NOMO-1 (cell line): ENCODE results near the gene CPHXL.
A peak's percentile ranks its signal among the peaks of the same experiment; 100 is the strongest.

ENCODE experiments used
- DNase-seq, 2 experiments: peaks; one replicate each; lab custom pipeline; 2025; ENCODE audit not compliant: unreplicated experiment in 2 of 2; lab: John Stamatoyannopoulos, UW

CPHXL gene

DNA sequence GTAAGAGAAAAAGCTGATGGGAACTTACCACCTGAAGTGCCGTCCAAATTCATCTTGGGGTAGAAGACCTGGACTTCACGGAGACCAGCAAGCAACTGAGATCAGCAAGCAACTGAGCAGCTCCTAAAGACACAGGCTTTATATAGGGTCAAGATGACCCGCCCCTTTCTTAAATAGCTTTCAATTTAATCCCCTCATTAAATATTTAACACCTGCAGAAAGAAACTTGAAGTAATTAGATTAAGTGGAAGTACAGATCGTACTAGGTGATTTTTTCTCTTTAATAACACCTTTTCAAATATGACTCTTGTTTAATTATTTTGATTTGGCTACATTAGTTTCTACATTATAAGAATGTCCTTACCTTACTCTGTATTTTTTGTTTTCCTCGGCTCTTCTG lies at the start of gene CPHXL:
Gene CPHXL (minus strand): TSS at position 101 of the 400 bp plus-strand sequence. CDS start 48 bp downstream, at position 53.
- no peak for DNase-seq

DNA sequence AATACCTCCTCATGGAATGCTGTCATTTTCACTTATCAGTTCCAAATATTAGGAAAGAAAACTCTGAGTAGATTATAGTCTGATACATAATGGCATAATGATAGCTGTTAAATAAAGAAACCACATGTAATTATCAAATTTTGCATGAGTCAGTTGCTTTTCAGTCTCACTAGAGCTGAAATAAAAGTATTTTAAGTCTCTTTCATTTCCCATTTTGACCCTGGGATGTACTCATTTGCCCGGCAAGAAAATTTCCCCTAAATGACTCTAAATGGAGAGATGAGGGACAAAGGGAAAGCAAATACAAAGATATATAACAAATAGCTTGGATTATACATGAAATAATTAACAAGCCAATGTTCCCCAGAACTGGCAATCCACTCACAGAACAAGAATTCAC lies 47.9 kb upstream of the CPHXL start:
- DNase-seq: peak; percentile 20 to 74

DNA sequence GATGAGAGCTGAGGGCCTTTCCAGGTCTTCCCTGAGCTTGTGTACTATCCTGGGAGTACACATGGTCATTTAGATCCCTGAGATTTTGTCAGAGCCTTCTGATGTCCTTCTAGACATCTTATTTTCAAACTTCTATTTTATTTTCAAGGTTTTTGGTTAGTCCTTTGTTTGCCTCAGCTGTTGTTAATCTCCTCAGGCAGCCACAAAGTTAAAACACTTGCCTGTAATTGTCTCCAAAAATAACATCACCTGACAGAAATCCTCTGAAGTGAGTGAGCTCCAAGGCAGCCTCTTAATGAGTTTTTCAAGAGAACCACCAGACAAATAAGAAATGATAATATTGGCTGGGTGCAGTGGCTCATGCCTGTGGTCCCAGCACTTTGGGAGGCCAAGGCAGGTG lies 43.8 kb upstream of the CPHXL start:
- no peak for DNase-seq

DNA sequence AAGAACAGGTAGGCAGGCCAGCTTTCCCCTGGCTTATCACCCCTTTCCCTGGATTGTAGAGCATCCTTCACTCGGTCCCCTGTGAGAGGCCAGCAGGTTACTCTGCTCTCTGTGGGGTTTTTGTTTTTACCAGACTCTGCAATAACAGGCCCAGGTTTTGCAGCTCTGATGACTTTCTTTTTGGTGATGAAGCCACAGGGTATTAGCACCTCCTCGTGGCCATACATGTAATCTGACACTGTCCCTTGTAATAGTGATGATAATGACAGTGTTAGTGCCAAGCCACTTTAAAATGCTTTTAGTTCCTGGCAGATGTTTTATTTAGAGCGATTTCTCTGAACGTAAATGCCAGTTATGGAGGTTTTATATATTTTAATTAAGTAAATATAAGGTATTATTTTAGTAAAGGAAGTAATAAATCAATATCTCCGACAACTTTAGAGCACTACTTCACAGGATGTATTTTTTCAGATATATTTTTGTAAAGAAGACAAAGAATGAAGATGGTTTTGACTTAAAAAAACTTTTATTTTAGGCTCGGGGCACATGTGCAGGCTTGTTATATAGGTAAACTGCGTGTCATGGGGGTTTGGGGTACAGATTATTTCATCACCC lies 38.0 kb upstream of the CPHXL start:
- DNase-seq: peak; percentile 59 to 78

DNA sequence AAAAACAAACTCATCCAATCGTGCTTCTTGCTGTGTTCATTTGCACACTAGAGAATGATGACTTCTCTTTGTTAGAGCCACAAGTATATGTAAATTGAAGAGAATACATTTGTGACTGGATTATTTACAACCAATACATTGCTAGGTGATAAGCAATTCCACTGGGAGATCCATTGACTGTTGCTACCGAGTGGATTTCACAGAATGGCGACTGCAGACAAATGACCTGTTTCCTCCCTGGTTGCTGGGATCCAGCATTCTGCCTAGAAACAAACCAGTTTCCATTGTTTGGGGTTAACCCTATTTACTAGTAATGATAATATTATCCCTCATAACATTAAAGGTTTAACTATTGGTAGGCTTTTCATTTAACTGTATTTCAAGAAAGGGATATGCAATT lies 36.9 kb upstream of the CPHXL start:
- no peak for DNase-seq

DNA sequence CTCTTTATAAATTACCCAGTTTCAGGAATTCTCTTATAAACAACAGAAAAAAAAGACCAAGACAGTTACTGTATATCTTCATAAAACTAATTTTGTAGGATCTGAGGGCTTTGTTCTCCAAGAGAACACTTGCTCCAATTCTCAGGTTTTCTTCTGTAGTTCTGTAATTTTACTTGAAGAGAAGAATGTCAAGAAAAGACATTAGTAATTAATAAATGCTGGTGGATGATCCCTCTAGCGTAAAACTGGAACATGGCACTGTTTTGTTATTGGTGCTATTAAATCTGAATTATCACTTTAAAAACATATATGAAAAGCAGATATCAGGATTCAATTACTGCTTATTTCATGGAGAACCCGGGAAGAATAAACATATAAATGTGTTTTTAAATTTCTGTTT lies 36.5 kb upstream of the CPHXL start:
- DNase-seq: no peak

DNA sequence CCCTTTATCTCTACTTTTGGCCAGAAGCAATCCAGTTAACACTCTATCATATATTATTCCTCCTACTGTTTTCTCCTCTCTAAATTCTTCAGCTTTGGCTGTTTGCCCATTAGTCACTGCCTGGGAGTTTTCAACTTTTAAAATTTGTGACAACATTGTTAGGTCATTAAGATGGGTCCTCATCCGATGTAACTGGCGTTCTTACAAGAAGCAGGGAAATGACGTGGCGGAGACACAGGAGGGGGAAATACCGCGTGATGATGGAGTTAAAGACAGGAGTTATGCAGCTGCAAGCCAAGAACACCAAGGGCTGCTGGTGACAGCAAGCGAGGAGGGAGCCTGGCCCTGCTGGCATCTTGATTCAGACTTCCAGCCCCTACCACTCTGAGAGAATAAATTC lies 34.8 kb upstream of the CPHXL start:
- DNase-seq: no peak

DNA sequence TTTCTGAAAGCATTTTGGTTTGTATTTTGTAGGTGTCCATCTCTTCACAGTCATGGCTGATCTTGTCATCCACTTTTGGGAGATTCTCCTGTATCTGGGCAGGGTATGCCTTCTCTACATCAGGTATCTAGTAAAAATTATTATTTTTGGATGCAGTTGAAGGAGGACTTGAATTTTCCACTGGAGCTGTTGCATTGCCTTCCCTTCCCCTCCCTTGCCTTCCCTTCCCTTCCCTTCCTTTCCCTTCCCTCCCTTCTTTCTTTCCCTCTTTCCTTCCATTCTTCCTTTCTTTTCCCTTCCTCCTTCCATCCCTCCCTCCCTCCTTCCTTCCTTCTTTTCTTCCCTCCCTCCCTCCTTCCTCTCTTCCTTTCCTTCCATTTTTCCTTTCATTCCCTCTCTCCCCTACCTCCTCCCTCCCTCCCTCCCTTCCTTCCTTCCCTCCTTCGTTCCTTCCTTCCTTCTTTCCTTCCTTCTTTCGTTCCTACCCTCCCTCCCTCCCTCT lies 33.8 kb upstream of the CPHXL start:
- no peak for DNase-seq

DNA sequence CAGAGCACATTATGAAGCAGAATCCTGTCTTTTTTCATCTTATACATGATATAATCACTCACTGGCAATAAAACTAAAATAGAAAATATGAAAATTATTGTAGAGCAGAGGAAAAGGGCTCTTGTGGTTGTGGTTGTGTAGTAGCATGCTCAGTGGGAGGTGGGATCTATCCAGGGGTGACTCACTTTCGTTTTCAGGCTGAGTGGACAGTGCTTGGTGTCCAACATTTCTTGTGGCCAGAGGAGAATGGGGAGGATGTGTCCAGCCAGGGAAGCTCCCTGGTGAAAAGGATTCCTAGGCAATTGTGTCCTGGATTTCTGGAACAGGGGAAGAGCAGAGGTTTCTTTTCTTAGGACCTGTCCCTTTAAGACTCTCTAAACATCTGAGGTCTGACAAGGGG lies 31.9 kb upstream of the CPHXL start:
- DNase-seq: no peak

DNA sequence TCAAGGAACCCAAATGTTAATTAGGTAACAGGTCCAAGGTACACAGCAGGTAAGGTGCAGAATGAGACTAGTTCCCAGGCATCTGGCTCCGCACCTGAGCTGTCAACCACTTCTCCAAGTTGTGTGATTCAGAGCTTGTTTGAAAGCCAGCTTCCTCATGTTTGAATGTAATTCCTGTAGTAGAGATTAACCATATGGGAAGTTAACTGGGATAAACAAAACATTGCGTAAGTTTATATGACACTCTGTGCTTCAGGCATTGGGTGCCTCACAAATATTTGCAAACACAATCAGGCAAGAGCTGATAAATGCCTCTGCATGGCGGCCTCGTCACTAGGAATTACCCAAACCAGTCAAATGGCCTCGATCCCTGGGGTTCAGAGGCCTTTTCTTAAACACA lies 27.9 kb upstream of the CPHXL start:
- no peak for DNase-seq

DNA sequence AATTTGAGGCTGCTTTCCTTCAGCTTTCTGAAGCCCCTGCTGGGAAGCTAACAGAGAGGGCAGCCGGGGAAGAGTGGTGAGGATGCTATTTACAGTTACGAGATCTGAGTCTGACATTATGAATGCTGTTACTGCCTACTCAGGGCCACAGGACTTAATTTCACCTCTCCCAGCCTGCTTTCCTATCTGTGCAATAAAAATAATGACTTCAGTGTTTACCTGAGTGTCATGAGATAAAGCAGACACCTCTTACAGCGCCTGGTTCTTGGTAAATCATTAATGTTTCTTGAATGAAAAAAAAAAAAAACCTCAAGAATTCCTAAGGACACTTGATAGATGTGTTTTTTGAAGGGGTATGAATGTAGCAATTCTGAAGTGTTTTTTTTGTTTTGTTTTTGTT lies 24.2 kb upstream of the CPHXL start:
- no peak for DNase-seq

DNA sequence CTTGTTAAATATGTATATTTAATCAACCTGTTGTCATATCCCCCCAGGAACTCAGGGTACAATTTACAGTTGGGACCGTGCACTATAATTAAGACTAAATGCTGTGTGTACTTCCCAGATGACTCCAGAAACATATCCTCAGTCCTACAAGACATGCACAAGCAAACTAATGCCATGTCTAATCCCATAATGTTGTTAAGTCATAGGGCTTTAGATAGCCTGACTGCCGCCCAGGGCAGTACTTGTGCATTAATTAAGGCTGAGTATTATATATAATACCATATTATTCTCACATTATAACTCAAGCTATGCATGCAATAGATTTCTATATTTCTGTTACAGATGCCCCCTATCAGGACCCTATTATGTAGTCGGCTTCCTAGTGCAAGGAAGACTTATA lies 20.1 kb upstream of the CPHXL start:
- DNase-seq: no peak

DNA sequence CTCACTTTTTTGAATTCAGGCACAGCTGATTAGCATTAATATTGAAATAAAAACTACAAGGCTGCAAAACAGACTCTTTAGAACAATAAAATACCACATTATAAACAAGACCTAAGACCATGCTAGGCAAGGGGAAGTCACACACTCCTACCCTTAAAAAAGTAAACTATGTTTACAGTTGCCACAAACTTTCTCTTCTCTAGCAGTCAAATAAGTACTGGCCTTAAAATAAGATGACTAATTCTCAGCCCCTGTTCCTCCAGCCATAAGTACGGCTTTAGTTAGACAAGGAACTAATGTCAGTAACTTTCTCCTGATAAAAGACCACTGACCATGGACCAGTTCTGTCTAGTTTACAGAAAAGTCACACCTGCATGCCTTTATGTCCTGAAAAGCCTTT lies 19.5 kb upstream of the CPHXL start:
- DNase-seq: no peak

DNA sequence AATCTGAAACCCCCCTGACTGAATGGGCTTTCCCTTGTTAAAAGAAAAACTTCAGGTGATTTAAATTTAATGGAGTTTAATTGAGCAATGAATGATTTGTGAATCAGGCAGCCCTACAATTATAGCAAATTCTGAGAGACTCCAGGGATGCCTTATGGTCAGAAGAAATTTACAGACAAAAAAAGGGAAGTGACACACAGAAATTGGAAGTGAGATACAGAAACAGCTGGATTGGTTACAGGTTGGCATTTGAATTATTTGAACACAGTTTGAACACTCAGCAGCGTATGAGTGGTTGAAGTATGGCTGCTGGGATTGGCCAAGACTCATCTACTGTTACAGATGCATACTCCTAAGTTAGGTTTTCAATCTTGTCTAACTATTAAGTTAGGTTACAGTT lies 19.0 kb upstream of the CPHXL start:
- peak; percentile 5 to 56 for DNase-seq

DNA sequence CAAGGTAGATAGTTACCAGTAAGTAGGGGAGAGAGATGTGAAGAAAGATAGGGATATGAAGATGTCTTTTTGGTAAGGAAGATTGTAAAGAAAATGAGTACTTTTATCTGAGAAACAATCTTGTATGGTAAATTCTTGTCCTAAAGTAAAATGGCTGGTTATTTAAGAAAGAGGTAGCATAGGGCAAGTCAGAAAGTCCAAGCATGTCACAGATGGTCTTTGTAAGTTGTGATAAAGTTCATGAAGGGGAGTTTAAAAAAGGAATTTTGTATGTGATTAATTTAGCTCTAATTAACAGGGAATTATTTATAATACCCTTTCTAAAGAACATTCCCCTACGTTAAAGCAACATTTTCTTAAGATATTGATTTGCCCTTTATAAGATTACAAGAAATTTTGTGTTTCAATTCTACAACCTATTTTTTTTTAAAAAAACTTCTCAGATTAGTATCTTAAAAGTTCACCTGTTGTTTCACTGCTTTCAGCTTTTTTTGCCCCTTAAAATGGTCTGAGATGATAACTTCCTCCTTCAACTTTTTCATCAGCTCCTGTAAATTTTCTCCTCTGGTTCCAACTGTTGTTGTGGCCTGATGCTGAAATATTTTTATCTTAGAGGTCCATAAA lies 16.2 kb upstream of the CPHXL start:
- no peak for DNase-seq

DNA sequence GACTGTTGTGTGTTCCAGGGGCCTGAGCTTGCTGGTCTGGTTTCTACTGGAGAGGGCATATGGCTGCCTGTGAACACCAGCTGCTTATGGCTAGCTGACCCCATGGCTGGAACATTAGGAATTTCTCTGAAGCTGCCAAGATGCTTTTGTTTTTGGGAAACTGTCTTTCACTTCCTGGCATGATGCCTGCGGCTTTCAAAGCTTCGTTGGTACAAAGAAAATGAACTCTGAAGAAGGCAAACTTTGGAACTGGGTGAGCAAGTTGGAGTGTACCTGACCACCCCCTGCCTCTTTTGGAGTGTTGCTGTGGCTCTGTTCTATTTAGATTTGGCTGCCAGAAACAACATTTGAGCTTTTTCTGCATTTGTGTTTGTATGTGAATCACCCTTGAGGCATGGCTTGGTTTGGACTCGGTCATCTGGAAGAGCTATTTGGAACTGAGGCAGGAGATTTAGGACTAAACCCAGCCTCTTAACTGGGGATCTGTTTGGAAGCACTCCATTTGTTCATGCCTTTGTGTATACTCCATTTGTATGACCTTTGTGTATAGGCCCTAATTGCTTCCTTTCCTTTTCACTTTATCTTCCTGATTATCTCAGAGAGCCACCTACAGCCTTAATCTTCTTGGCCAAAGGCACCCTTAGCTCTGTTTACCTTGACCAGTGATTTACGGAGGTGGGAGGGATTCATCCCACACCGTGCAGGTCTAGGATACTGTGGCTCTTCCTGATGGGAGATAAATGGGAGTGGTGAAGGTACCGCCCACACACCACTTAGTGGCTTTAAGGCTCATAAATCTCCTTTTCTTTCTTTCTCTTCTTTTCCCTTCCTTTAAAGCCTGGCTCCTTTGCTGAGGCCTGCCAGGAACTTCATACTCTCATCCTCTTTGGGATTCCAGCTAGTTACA lies 7.3 kb upstream of the CPHXL start:
- DNase-seq: no peak

DNA sequence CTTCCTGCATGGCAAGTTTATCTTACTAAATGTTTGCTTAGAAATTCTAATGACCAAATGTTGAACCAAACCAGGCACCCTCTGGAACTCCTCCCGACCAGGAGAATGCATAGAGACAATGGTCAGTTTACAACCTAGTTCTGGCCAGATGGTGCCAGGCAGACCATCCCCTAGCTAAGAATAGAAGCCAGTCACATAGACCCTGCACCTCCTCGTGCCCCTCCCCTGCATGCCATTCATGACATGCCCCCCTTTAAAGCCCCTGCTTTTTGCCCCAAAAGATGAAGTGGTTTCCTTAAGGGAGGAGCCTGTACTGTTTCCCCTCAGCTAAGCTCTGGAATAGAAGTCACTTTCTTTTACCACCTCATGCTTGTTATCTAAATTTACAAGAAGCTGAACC lies 6.6 kb upstream of the CPHXL start:
- DNase-seq: no peak

DNA sequence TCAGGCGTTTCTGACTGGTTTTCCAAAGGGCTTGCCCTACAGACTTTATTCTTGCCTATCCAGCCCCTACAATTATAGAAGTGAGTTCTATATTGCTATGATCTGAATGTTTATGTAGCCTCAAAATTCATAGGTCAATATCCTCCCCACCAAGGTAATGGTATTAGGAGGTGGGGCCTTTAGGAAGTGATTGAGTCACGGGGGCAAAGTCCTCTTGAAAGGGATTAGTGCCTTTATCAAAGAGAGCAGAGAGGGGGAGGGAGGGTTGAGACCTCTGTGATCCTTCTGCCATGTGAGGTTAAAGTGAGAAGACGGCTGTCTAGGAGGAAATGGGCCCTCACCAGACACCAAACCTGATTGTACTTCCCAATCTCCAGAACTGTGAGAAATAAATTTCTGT lies 931 bp upstream of the CPHXL start:
- no peak for DNase-seq

DNA sequence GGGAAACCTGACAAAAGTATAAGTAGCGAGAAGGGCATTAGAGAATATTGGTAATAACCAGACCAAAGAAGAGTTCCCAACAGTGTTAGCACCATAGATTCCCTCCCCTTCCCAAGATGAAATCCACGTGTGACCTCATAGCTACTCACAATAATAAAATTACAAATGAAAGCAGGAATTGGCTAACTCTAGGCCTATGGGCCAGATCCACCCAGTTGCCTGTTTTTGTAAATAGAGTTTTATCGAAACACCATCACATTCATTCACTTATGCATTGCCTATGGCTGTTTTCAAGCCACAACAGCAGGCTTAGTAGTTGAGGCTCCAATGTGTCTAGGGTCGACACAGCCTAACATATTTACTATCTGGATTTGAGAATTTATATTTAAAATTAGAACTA lies 7.8 kb downstream of the CPHXL start:
- no peak for DNase-seq

DNA sequence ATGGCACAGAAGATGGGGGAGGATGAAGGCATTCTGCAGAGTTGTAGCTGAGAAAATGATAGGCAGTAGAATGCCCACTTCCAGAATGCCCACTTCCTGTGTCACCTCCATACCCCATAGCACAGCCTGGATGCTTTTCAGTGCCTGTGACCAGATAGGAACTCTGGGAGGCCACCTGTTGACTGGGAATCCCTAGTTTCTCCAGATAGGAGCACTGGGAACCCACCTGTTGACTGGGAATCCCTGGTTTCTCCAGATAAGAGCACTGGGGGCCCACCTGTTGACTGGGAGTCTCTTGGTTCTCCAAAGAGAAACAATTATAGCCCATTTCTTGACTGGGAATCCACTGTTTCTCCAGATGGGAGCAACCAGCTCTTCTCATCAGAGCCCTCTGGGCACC lies 11.6 kb downstream of the CPHXL start:
- DNase-seq: no peak

DNA sequence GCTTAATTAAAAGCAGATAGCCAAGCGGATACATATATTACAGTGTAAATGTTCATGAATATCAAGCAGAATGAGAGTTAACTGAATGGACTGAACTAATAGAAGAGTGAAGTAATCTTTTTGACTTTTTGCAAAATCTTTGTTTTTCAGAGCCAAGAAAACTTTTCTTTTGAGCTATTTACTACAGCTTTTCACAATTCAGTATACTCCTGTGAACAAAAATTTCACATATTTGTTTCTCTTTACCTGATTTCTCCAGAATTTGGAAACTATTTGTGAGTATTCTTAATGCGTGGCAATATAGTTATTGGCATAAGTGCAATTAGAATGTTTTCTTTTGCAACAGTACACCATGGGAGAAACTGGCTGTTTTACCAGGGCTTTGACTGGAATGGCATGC lies 15.9 kb downstream of the CPHXL start:
- no peak for DNase-seq

DNA sequence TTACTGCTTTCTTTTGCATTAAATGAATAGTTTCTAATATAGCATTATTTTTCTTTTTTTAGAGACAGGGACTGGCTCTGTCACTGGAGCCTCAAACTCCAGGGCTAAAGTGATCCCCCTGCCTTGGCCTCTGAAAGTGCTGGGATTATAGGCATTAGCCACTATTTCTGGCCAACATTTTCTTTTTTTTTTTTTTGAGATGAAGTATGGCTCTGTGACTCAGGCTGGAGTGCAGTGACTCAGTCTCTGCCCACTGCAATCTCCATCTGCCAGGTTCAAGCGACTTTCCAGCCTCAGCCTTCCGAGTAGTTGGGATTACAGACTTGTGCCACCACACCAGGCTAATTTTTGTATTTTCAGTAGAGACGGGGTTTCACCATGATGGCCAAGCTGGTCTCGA lies 23.0 kb downstream of the CPHXL start:
- DNase-seq: no peak
